ENCODE results near the gene ATL2.
"Not testable (repeated sequence)": the region's sequence is repeated elsewhere in the genome, so short reads cannot be mapped to it uniquely, and the experiment has no call there.

GRCh38 chr2:38383741-38384140 is 6.7 kb upstream of the ATL2 start:
- TF ChIP-seq, protein P1, sequence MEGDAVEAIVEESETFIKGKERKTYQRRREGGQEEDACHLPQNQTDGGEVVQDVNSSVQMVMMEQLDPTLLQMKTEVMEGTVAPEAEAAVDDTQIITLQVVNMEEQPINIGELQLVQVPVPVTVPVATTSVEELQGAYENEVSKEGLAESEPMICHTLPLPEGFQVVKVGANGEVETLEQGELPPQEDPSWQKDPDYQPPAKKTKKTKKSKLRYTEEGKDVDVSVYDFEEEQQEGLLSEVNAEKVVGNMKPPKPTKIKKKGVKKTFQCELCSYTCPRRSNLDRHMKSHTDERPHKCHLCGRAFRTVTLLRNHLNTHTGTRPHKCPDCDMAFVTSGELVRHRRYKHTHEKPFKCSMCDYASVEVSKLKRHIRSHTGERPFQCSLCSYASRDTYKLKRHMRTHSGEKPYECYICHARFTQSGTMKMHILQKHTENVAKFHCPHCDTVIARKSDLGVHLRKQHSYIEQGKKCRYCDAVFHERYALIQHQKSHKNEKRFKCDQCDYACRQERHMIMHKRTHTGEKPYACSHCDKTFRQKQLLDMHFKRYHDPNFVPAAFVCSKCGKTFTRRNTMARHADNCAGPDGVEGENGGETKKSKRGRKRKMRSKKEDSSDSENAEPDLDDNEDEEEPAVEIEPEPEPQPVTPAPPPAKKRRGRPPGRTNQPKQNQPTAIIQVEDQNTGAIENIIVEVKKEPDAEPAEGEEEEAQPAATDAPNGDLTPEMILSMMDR (conservative IDR thresholded peaks at IDR 0.05; ENCODE audit: low read length): not testable (repeated sequence)
- not testable (repeated sequence) for TF ChIP-seq EZH2phosphoT487 (IDR thresholded peaks at IDR 0.05; ENCODE audit: borderline replicate concordance)
